HepG2 (cell line): ENCODE results near the gene ADGRV1.

Experiments used
- EP300 ChIP-seq, 3 experiments: sonication (generic) in 1 of 3; formaldehyde crosslinking in 1 of 3; IDR thresholded peaks; 2 replicates each; pipeline versions ENCODE4 v1.5.1 to v1.6.1; 2011 to 2020; ENCODE audit warnings: low read depth in 2 of 3, low read length in 2 of 3, borderline replicate concordance in 1 of 3, improper control_type of control experiment in 1 of 3, mild to moderate bottlenecking in 1 of 3, missing genetic modification reagents in 1 of 3, moderate library complexity in 1 of 3
- FOXK1 ChIP-seq: sonication (generic); formaldehyde crosslinking; IDR thresholded peaks from 2 replicates; pipeline ENCODE4 v1.4.0; 2020; ENCODE audit warnings: low read depth, missing genetic modification reagents, borderline replicate concordance
- HNF4A ChIP-seq: sonication (generic); formaldehyde crosslinking; IDR thresholded peaks from 2 replicates; pipeline ENCODE4 v1.4.0; 2020; ENCODE audit warnings: missing genetic modification reagents
- NCOR1 ChIP-seq: fragments of 200-600 bp; sonication (generic); IDR thresholded peaks from 2 replicates; pipeline ENCODE4 v1.7.0; 2017; ENCODE audit warnings: antibody characterized with exemption, low read length, borderline replicate concordance
- NR3C1 ChIP-seq: sonication (generic); formaldehyde crosslinking; IDR thresholded peaks from 2 replicates; pipeline ENCODE4 v1.4.0; 2020; ENCODE audit warnings: missing genetic modification reagents
- POLR2A ChIP-seq, 2 experiments: IDR thresholded peaks; 2 replicates each; pipeline ENCODE4 v1.6.1; 2011; ENCODE audit warnings: low read depth in 2 of 2, low read length in 2 of 2, mild to moderate bottlenecking in 1 of 2, moderate library complexity in 1 of 2; ENCODE audit not compliant: insufficient read depth in 1 of 2
- RAD21 ChIP-seq: fragments of 450-650 bp; formaldehyde crosslinking; IDR thresholded peaks from 2 replicates; pipeline ENCODE4 v1.5.0; 2020; ENCODE audit warnings: mild to moderate bottlenecking
- SRF ChIP-seq: IDR thresholded peaks from 2 replicates; pipeline ENCODE4 v1.6.1; 2011; ENCODE audit warnings: mild to moderate bottlenecking, low read depth, low read length, moderate library complexity
- ZBTB25 ChIP-seq: IDR thresholded peaks from 2 replicates; pipeline ENCODE4 v1.6.1; 2018; ENCODE audit warnings: missing genetic modification reagents
- ZNF274 ChIP-seq: sonication (generic); formaldehyde crosslinking; IDR thresholded peaks from 2 replicates; pipeline ENCODE4 v1.5.1; 2020; ENCODE audit warnings: mild to moderate bottlenecking, missing genetic modification reagents
- ZNF276 ChIP-seq: sonication (generic); formaldehyde crosslinking; IDR thresholded peaks from 2 replicates; pipeline ENCODE4 v1.4.0; 2020; ENCODE audit warnings: mild to moderate bottlenecking, low read depth, missing genetic modification reagents
- ZNF576 ChIP-seq: sonication (generic); formaldehyde crosslinking; IDR thresholded peaks from 2 replicates; pipeline ENCODE4 v1.4.0; 2020; ENCODE audit warnings: mild to moderate bottlenecking, missing genetic modification reagents
- TF ChIP-seq, protein P1 (sequence below): sonication (generic); formaldehyde crosslinking; IDR thresholded peaks from 2 replicates; pipeline ENCODE4 v1.5.0; 2020; ENCODE audit warnings: mild to moderate bottlenecking, missing genetic modification reagents, moderate library complexity

- no peak for TF ChIP-seq EP300 (IDR thresholded peaks at IDR 0.05; ENCODE audit: low read depth in 2 of 2, low read length in 2 of 2)
- no peak for TF ChIP-seq EP300 (CRISPR knock-in tag; IDR thresholded peaks at IDR 0.05; ENCODE audit: borderline replicate concordance)
- TF ChIP-seq POLR2A (IDR thresholded peaks at IDR 0.05; ENCODE audit: insufficient read depth in 1 of 2, low read depth in 2 of 2, low read length in 2 of 2): no peak
- TF ChIP-seq NCOR1: no peak
- TF ChIP-seq HNF4A (CRISPR knock-in tag): no peak
- no peak for TF ChIP-seq FOXK1
- no peak for TF ChIP-seq ZNF576
- TF ChIP-seq ZNF276 (CRISPR knock-in tag): no peak
- no peak for TF ChIP-seq SRF
- TF ChIP-seq NR3C1 (CRISPR knock-in tag): no peak
- no peak for TF ChIP-seq ZNF274
- no peak for TF ChIP-seq ZBTB25 (CRISPR knock-in tag)
- TF ChIP-seq, protein P1, sequence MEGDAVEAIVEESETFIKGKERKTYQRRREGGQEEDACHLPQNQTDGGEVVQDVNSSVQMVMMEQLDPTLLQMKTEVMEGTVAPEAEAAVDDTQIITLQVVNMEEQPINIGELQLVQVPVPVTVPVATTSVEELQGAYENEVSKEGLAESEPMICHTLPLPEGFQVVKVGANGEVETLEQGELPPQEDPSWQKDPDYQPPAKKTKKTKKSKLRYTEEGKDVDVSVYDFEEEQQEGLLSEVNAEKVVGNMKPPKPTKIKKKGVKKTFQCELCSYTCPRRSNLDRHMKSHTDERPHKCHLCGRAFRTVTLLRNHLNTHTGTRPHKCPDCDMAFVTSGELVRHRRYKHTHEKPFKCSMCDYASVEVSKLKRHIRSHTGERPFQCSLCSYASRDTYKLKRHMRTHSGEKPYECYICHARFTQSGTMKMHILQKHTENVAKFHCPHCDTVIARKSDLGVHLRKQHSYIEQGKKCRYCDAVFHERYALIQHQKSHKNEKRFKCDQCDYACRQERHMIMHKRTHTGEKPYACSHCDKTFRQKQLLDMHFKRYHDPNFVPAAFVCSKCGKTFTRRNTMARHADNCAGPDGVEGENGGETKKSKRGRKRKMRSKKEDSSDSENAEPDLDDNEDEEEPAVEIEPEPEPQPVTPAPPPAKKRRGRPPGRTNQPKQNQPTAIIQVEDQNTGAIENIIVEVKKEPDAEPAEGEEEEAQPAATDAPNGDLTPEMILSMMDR (CRISPR knock-in tag): no peak
- TF ChIP-seq RAD21: no peak
Measured at GRCh38 chr5:91052977-91053740, 494.6 kb downstream of the ADGRV1 start.
